ENCODE results near the gene THBS2.

Gene THBS2

GRCh38 chr6:169212436-169212835 lies 41.2 kb downstream of the THBS2 start:
- H3K27ac ChIP-seq = no peak overlapping the region
- no peak for TF ChIP-seq ZFX (IDR thresholded peaks at IDR 0.05; ENCODE audit: borderline replicate concordance)
- no peak for TF ChIP-seq CTCF (IDR thresholded peaks at IDR 0.05)

DNA sequence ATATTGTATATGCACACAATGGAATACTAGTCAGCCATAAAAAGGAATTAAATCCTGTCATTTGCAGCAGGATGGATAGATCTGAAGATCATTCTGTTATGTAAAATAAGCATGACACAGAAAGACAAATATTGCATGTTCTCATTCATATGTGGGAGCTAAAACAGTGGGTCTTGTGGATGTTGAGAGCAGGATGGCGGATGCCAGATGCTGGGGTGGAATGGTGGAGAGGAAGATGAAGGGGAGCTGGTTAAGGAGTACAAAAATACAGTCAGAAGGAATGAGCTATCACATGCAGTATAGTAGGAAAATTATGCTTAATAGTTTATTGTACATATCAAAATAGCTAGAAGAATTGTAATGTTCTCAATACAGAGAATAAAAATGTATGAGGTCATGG lies 41.8 kb downstream of the THBS2 start:
- no peak overlapping the region for H3K27ac ChIP-seq
- TF ChIP-seq CTCF (IDR thresholded peaks at IDR 0.05) (no peak), ZFX (IDR thresholded peaks at IDR 0.05; ENCODE audit: borderline replicate concordance) (no peak)

DNA sequence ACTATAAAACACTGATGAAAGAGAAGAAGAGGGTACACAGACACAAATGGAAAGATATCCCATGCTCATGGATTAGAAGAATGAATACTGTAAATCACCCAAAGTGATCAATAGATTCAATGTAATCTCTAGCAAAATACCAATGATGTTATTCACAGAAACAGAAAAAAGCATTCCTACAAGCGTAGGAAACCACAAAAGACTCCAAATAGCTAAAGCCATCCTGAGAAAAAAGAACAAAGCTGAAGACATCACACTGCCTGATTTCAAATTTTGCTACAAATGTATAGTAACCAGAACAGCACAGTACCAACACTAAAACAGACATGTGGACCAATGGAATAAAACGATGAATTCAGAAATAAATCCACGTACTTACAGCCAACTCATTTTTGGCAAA lies 43.0 kb downstream of the THBS2 start:
- H3K27ac ChIP-seq = no peak overlapping the region
- TF ChIP-seq CTCF (IDR thresholded peaks at IDR 0.05) (no peak), ZFX (IDR thresholded peaks at IDR 0.05; ENCODE audit: borderline replicate concordance) (no peak)

DNA sequence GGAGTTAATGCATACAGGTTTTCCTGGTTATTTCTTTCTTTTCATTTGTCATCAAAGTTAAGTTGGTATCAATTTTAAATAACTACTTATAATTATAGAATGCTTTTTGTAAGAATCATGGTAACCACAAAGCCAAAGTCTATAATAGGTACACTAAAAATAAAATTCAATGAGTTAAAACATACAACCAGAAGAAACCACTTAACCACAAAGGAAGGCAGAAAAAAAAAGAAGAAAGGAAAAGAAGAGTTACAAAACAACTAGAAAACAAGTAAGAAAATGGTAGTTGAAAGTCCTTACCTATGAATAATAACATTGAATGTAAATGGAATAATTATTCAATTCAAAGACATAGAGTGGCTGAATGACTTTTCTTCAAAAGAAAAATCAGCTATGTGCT lies 45.6 kb downstream of the THBS2 start:
- no peak for TF ChIP-seq CTCF (IDR thresholded peaks at IDR 0.05)
- no peak for TF ChIP-seq ZFX (IDR thresholded peaks at IDR 0.05; ENCODE audit: borderline replicate concordance)
- H3K27ac ChIP-seq = no peak overlapping the region

- no peak overlapping the region for H3K27ac ChIP-seq
- TF ChIP-seq ZFX (IDR thresholded peaks at IDR 0.05; ENCODE audit: borderline replicate concordance) (no peak), CTCF (IDR thresholded peaks at IDR 0.05) (no peak)
Observed at GRCh38 chr6:169207482-169207881, 46.2 kb downstream of the THBS2 start.

- TF ChIP-seq ZFX (IDR thresholded peaks at IDR 0.05; ENCODE audit: borderline replicate concordance) = no peak
- no peak for TF ChIP-seq CTCF (IDR thresholded peaks at IDR 0.05)
- H3K27ac ChIP-seq = no peak overlapping the region
Observed at GRCh38 chr6:169205176-169206160, 48.2 kb downstream of the THBS2 start.

- H3K27ac ChIP-seq = no peak overlapping the region
Observed at GRCh38 chr6:169204167-169204566, 49.5 kb downstream of the THBS2 start.

More at GRCh38 chr6:169204167-169204566, 49.5 kb downstream of the THBS2 start:
- TF ChIP-seq ZFX (IDR thresholded peaks at IDR 0.05; ENCODE audit: borderline replicate concordance) = no peak
- TF ChIP-seq CTCF (IDR thresholded peaks at IDR 0.05) = no peak
